GM21786 (cell line): Measurements from ENCODE around the gene METTL2B.
"Not testable (repeated sequence)": the region's sequence is repeated elsewhere in the genome, so short reads cannot be mapped to it uniquely, and the experiment has no call there.

Experiments
- ATAC-seq: cut with Tn5 transposase; IDR thresholded peaks from one replicate; pipeline ENCODE4 v1.9.1; 2021; ENCODE audit not compliant: unreplicated experiment

METTL2B gene

GRCh38 chr7:128454808-128455542, 21.6 kb upstream of the METTL2B start:
- ATAC-seq: no peak

DNA sequence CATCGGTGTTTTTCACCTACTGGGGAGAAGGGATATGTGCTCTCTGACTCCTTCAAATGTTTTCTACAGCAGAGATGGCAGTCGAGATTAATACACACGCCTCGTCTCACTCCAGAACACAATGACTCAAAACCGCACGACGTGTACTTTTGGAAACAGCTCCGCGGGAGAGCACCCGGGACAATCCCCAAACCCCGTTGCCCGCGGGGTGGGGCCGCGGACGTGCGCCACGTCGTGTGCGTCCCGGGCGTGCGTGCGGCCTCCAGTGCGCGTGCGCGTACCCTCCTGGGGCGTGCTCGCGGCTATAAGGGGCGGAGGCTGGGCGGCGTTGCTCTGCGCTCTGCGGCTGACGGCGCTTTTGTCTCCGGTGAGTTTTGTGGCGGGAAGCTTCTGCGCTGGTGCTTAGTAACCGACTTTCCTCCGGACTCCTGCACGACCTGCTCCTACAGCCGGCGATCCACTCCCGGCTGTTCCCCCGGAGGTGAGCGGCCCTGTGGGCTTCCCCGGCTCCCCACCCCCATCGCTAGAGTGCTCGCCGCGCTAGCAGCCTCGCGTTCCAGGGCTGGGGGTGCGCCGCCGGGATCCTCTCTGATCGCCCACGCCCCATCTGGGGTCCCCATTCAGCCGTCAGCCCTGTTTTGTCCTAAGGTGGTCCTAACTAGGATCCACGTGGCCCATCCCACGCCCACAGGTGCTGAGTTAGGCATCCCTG, 20.8 kb upstream of the METTL2B start, which contains the start of gene HILPDA:
HILPDA (plus strand) TSS at position 336 of the 712 bp plus-strand sequence. CDS start 1,391 bp downstream, outside the sequence.
- peak; percentile 71 for ATAC-seq

- peak; percentile 3 for ATAC-seq
Observed at GRCh38 chr7:128456255-128456725, 20.3 kb upstream of the METTL2B start.

- not testable (repeated sequence) for ATAC-seq
Observed at GRCh38 chr7:128457385-128457784, 19.2 kb upstream of the METTL2B start.

- ATAC-seq: peak; percentile 34
Observed at GRCh38 chr7:128458956-128459355, 17.6 kb upstream of the METTL2B start.

GRCh38 chr7:128459394-128459878, 17.1 kb upstream of the METTL2B start:
- peak; percentile 48 for ATAC-seq

DNA sequence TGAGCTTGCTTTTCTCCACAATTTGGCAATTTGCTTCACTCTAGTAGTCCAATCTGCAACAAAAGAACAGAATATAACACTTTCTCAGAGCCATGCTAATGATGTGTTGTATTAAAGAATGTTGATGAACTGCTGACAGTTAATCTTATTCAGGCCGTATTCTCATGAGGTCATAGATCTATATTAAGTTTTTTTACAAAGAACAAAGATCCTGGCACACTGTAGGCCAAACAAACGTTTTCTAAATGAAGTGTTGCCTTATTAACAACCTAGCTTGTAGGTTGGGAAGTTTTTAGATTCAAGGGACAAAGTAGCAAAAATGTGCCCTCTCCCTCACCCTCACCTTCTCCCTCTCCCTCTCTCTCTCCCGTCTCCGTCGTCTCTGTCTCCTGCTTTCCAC, 14.1 kb upstream of the METTL2B start:
- no peak for ATAC-seq

GRCh38 chr7:128463345-128463744, 13.2 kb upstream of the METTL2B start:
- not testable (repeated sequence) for ATAC-seq

- not testable (repeated sequence) for ATAC-seq
Observed at GRCh38 chr7:128463933-128464332, 12.6 kb upstream of the METTL2B start.

DNA sequence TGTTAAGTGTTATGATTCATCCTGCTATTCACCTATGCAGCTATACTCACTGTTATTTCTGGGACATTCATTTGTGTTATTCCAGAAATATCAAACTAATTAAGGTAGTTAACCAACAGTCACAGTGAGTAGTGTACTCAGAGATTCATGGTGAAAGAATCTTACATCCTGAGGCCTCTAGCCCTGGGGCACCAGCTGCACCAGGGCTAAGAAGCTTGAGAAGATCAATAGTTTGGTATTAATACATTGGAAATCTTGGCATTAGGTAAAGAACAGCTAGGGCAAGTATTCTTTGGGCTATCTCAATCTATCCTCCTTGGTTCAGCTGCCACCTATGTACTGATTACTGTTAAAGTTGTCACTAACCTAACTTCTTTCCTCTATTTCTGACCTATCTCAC, 9.7 kb upstream of the METTL2B start:
- ATAC-seq: not testable (repeated sequence)

DNA sequence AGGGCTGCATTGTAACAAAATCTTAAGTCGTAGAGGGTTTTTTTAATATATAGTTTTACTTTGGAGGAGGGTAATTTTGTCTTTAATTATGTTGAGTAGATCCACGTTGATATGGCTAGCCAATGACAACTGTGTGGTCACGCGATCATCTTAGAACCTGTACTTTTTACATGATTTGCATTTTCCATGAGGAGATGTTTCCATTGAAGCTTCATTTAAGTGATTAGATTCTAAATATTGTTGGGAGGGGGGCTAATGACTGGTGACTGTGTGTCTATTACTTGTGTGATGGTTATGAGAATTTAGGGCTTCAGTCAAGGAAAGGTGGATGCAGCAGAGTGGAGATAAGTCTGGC, 765 bp downstream of the METTL2B start:
- not testable (repeated sequence) for ATAC-seq

GRCh38 chr7:128479082-128479481, 2.5 kb downstream of the METTL2B start:
- ATAC-seq: not testable (repeated sequence)

GRCh38 chr7:128488134-128488533, 11.6 kb downstream of the METTL2B start:
- not testable (repeated sequence) for ATAC-seq

- ATAC-seq: no peak
Observed at GRCh38 chr7:128497405-128497804, 20.9 kb downstream of the METTL2B start.

GRCh38 chr7:128505416-128505815, 28.9 kb downstream of the METTL2B start:
- not testable (repeated sequence) for ATAC-seq

DNA sequence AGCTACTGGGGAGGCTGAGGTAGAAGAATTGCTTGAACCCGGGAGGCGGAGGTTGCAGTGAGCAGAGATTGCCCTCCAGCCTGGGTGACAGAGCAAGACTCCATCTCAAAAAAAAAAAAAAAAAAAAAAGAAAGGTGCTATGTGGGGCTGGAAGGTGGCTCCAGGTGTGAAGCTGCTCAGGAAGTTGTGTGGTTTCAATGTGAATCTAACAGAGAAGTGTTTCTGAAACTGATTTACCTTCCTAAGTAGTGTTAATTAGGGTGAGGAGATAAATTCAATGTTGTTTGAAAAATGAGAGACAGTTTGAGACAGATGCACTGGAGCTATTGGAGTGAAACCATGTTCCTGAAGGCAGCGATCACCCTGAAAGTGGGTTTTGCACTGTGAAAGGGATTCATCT, 30.3 kb downstream of the METTL2B start:
- ATAC-seq: peak; percentile 56

DNA sequence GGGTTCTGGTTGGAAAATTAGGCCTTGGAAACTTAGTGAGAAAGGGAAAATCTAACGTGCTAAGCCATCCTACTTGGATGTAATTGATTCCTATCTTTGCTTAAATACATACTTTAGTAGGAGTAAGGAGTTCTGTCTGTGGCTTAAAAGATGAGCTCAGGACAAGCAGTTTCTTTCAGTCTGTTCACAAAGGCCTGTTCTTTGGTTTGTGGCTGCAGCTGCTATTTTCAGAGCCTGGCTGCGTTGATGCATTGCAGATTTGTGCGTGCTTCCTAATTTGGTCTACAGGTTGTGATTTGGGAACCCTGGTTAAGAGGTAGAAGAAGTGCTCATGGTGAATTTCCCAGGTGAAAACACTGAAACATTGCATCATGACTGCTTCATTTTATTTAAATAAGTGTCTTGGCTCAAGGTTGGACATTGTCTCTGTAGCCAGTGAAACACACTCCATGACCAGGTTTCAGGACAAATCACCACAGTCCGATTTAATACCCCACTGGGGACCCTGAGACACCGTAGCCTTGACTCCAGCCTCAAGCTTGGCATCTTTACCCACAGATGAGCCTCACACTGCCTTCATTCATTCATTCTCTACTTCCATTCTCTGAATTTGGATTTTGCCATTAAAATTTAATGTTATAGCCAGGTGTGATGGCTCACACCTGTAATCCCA, 30.9 kb downstream of the METTL2B start:
- ATAC-seq: peak; percentile 44

DNA sequence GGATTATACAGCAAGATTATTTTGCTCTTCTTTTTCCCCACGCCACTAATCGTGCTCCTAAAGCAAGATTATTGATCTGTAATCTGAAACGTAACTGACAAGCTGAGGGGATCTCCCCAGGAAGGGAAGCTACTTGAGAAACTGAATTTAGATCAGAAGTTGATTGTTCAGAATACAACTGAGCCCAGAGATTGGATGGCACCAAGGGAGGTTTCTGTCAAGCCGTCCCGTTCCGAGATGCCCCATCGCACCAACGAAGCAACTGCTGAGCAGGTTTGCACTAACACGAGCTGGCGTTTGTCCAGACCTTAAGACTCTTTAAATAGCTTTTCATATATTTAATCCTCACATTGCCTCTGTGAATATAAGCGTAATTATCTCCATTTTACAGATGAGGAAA, 35.1 kb downstream of the METTL2B start:
- ATAC-seq: not testable (repeated sequence)

GRCh38 chr7:128515232-128515631, 38.7 kb downstream of the METTL2B start:
- ATAC-seq: not testable (repeated sequence)

- not testable (repeated sequence) for ATAC-seq
Observed at GRCh38 chr7:128517023-128517422, 40.5 kb downstream of the METTL2B start.

GRCh38 chr7:128523226-128523931, 46.8 kb downstream of the METTL2B start:
- not testable (repeated sequence) for ATAC-seq
